ENCODE measurements around the gene IGF2BP3.

IGF2BP3 gene

DNA sequence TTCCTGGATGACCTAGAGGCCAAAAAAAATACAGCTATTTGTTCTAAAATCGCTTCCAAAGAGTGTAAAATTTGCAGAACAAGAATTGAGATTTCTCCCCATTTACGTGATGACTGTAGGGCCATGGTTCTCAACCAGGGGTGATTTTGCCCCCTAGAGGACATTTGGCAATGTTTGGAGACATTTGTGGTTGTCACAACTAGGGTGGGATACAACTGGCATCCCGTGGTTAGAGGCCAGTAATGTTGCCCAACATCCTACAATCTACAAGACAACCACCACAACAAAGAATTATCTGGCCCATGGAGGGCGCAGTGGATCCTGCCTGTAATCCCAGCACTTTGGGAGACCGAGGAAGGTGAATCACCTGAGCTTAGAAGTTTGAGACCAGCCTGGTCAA, 193.9 kb downstream of the IGF2BP3 start:
- Histone ChIP-seq H3K27ac (ENCODE audit: low read depth, low read length) (no peak overlapping the region), H3K36me3 (ENCODE audit: control insufficient read depth, insufficient read depth, low read length) (no peaks in the 10 kb centered on the region), H3K4me3 (ENCODE audit: low read depth, low read length) (no peak overlapping the region), H3K4me1 (ENCODE audit: control insufficient read depth, insufficient read depth, low read length) (peaks cover 8% of the 10 kb centered on the region; the same call in 1 of the 2 replicates), H3K9ac (ENCODE audit: low read depth, low read length) (no peak overlapping the region), H3K9me3 (ENCODE audit: control insufficient read depth, insufficient read depth, low read length) (no peaks in the 10 kb centered on the region), H3K27me3 (ENCODE audit: control insufficient read depth, insufficient read depth, low read length) (no peaks in the 10 kb centered on the region)

DNA sequence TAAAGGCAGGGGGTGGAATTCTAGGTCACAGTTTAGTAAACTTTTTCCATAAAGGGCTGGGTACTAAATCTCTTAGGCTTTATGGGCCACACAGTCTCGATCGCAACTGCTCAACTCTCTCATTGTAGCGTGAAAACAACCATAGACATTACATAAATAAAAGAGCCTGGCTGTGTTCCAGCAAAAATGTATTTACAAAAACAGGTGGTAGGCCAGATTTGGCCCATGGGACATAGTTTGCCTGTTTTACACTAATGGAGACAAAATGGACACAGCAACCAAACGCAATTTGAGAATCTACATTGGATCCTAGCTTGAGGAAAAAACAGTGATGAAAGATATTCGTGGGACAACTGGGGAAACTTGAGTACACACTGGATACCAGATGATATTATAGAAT, 194.4 kb downstream of the IGF2BP3 start:
- Histone ChIP-seq H3K4me1 (ENCODE audit: control insufficient read depth, insufficient read depth, low read length) (peaks cover 8% of the 10 kb centered on the region; the same call in 1 of the 2 replicates), H3K9ac (ENCODE audit: low read depth, low read length) (no peak overlapping the region), H3K27ac (ENCODE audit: low read depth, low read length) (no peak overlapping the region), H3K27me3 (ENCODE audit: control insufficient read depth, insufficient read depth, low read length) (no peaks in the 10 kb centered on the region), H3K4me3 (ENCODE audit: low read depth, low read length) (no peak overlapping the region), H3K36me3 (ENCODE audit: control insufficient read depth, insufficient read depth, low read length) (no peaks in the 10 kb centered on the region), H3K9me3 (ENCODE audit: control insufficient read depth, insufficient read depth, low read length) (no peaks in the 10 kb centered on the region)

DNA sequence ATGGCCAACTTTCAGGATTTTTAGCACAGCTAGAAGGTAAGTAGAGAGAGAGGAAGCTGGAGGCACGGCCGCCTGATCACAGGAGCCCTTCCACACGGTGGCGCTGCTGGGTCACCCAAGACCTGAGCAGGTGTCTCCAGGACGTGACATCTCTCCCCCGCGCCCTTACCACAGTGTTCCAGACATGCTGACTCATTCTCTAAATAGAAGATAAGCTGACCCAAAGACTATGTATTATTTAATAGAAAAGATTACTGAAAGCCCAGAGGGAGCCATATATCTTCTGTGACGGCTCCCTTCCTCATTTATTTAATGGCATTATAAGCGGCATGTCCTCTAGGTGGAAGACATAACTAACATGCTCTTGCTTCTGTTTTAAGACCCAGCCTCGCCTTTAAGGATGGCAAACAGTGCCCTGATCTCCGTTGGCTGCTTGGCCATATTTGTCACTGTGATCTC, 197.1 kb downstream of the IGF2BP3 start:
- Histone ChIP-seq H3K36me3 (ENCODE audit: control insufficient read depth, insufficient read depth, low read length) (no peaks in the 10 kb centered on the region), H3K9me3 (ENCODE audit: control insufficient read depth, insufficient read depth, low read length) (no peaks in the 10 kb centered on the region), H3K9ac (ENCODE audit: low read depth, low read length) (peak overlapping the region; percentile 40), H3K27me3 (ENCODE audit: control insufficient read depth, insufficient read depth, low read length) (no peaks in the 10 kb centered on the region), H3K4me1 (ENCODE audit: control insufficient read depth, insufficient read depth, low read length) (peaks cover 8% of the 10 kb centered on the region; the same call in 1 of the 2 replicates), H3K4me3 (ENCODE audit: low read depth, low read length) (peak overlapping the region; percentile 44; the same call in 1 of the 2 replicates), H3K27ac (ENCODE audit: low read depth, low read length) (no peak overlapping the region)

DNA sequence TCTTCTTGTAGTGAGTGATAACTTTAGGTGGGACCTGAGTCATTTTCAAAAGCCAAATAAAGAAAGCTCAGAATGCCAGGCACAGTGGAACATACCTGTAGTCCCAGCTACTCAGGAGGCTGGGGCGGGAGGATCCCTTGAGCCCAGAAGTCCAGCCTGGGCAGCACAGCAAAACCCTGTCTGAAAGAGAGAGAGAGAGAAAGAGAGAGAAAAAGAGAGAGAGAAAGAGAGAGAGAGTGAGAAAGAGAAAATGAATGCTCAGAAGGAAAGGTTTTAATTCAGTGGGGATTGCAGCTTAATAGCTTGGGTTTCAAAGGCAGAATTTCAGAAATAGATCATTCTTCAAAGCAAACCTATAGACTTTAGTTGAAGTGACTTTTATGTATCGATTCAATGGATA, 198.0 kb downstream of the IGF2BP3 start:
- Histone ChIP-seq H3K9ac (ENCODE audit: low read depth, low read length) (no peak overlapping the region), H3K9me3 (ENCODE audit: control insufficient read depth, insufficient read depth, low read length) (no peaks in the 10 kb centered on the region), H3K36me3 (ENCODE audit: control insufficient read depth, insufficient read depth, low read length) (no peaks in the 10 kb centered on the region)

DNA sequence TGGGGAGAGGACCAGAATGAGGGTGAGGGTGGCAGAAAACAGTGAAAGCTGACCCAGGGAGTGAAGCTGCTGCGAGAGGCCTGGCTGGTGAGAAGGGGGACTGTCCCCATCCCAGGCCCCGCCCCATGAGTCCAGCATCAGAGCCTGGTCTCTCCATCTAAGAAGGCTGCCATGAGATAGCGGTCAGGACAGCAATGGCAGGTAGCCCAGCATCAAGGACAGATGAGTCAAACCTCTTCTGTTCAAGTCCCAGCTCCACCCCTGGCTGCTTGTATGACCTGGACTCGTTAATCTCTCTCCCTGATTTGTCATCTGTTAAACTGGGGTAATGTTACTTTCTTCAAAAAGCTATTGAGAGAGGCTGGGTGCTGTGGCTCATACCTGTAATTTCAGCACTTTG, 201.5 kb downstream of the IGF2BP3 start:
- Histone ChIP-seq H3K27ac (ENCODE audit: low read depth, low read length) (no peak overlapping the region), H3K4me3 (ENCODE audit: low read depth, low read length) (no peak overlapping the region), H3K27me3 (ENCODE audit: control insufficient read depth, insufficient read depth, low read length) (no peaks in the 10 kb centered on the region), H3K36me3 (ENCODE audit: control insufficient read depth, insufficient read depth, low read length) (no peaks in the 10 kb centered on the region), H3K9me3 (ENCODE audit: control insufficient read depth, insufficient read depth, low read length) (no peaks in the 10 kb centered on the region), H3K4me1 (ENCODE audit: control insufficient read depth, insufficient read depth, low read length) (peaks cover 6% of the 10 kb centered on the region; the same call in 1 of the 2 replicates), H3K9ac (ENCODE audit: low read depth, low read length) (no peak overlapping the region)

More for the DNA sequence above, 198.0 kb downstream of the IGF2BP3 start:
- Histone ChIP-seq H3K4me1 (ENCODE audit: control insufficient read depth, insufficient read depth, low read length) (peaks cover 8% of the 10 kb centered on the region; the same call in 1 of the 2 replicates), H3K27ac (ENCODE audit: low read depth, low read length) (no peak overlapping the region), H3K27me3 (ENCODE audit: control insufficient read depth, insufficient read depth, low read length) (no peaks in the 10 kb centered on the region), H3K4me3 (ENCODE audit: low read depth, low read length) (no peak overlapping the region)

DNA sequence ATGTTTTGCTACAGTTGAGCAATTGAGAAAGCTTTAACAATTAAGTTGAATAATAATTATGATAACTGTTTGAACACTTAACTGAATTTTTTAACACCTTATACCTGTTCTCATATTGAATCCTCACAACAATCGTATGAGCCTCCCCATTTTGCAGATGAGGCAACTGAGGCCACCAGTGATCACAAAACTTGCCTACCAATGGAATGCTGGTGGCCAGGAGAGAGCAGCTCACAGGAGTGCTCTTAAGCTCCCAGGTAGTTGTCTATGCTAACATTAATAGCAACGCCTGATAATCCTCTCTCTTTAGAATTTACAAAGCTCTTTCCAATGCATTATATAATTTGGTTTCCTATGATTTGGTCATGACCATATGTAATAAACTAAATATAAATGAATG, 202.1 kb downstream of the IGF2BP3 start:
- no peak overlapping the region for H3K27ac ChIP-seq (ENCODE audit: low read depth, low read length)
- H3K9me3 ChIP-seq (ENCODE audit: control insufficient read depth, insufficient read depth, low read length) = no peaks in the 10 kb centered on the region
- no peaks in the 10 kb centered on the region for H3K36me3 ChIP-seq (ENCODE audit: control insufficient read depth, insufficient read depth, low read length)

DNA sequence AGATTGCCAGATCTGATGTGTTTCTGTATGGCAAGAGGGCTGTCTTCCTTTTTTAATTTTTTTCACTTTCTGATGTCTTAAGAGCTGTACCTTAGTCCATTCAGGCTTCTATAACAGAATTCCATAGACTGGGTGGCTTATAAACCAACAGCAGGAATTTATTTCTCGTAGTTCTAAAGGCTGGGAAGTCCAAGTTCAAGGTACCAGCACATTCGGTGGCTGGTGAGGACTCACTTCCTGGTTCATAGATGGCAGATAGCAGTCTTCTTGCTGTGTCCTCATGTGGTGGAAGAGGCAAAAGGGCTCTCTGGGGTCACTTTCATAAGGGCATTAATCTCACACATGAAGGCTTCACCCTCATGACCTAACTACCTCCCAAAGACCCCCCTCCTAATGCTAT, 202.9 kb downstream of the IGF2BP3 start:
- Histone ChIP-seq H3K9ac (ENCODE audit: low read depth, low read length) (no peak overlapping the region), H3K9me3 (ENCODE audit: control insufficient read depth, insufficient read depth, low read length) (no peaks in the 10 kb centered on the region), H3K4me1 (ENCODE audit: control insufficient read depth, insufficient read depth, low read length) (no peaks in the 10 kb centered on the region), H3K27me3 (ENCODE audit: control insufficient read depth, insufficient read depth, low read length) (no peaks in the 10 kb centered on the region), H3K27ac (ENCODE audit: low read depth, low read length) (no peak overlapping the region), H3K36me3 (ENCODE audit: control insufficient read depth, insufficient read depth, low read length) (no peaks in the 10 kb centered on the region), H3K4me3 (ENCODE audit: low read depth, low read length) (no peak overlapping the region)

More for the DNA sequence above, 202.1 kb downstream of the IGF2BP3 start:
- no peak overlapping the region for H3K9ac ChIP-seq (ENCODE audit: low read depth, low read length)
- H3K4me1 ChIP-seq (ENCODE audit: control insufficient read depth, insufficient read depth, low read length) = peaks cover under 1% of the 10 kb centered on the region; the same call in 1 of the 2 replicates
- H3K4me3 ChIP-seq (ENCODE audit: low read depth, low read length) = no peak overlapping the region
- no peaks in the 10 kb centered on the region for H3K27me3 ChIP-seq (ENCODE audit: control insufficient read depth, insufficient read depth, low read length)

DNA sequence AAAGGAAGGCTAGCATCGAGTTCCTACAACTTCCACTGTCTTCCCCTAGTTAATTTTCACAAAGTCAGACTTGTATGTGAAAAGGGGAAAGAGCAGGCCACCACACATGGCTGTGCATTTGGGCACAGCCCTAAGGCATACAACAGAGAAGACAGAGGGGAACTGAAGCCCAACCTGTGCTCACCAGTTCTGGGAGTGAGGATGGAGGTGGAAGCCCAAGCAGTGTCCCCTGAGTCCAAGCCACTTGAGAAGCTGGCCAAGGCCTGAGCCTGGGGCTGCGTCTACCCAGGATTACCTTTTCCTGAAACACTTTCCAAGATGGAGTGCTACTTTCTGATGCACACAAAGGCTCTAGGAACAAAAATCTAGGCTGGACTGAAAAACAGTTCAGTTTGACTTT, 203.4 kb downstream of the IGF2BP3 start:
- Histone ChIP-seq H3K36me3 (ENCODE audit: control insufficient read depth, insufficient read depth, low read length) (no peaks in the 10 kb centered on the region), H3K27me3 (ENCODE audit: control insufficient read depth, insufficient read depth, low read length) (no peaks in the 10 kb centered on the region), H3K27ac (ENCODE audit: low read depth, low read length) (no peak overlapping the region), H3K4me1 (ENCODE audit: control insufficient read depth, insufficient read depth, low read length) (no peaks in the 10 kb centered on the region), H3K4me3 (ENCODE audit: low read depth, low read length) (no peak overlapping the region), H3K9me3 (ENCODE audit: control insufficient read depth, insufficient read depth, low read length) (no peaks in the 10 kb centered on the region), H3K9ac (ENCODE audit: low read depth, low read length) (no peak overlapping the region)

DNA sequence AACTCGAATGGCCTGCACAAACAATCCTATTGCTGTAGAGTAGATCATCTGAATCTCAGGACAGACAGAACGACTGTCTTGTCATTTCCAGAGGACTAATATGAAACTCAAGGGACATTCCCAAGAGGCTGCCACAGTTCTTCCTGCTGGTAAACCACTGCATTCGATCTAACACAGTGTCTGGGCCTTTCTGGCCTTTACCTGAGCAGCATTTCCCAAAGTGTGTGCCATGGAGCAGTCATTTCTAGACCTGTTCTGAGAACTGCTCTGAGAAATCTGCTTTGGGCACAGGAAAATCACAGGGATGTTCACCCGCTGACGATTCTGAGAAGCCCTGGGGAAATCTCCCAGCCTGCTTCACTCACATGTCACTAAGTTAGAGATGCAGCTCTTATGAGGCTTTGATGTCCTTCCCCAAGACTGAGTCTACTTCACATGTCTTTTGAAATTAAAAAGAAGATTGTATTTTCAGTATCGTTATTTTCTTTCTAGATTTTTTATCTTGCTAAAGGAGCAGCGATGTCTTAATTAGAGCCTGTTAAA, 205.3 kb downstream of the IGF2BP3 start:
- H3K36me3 ChIP-seq (ENCODE audit: control insufficient read depth, insufficient read depth, low read length) = no peaks in the 10 kb centered on the region

DNA sequence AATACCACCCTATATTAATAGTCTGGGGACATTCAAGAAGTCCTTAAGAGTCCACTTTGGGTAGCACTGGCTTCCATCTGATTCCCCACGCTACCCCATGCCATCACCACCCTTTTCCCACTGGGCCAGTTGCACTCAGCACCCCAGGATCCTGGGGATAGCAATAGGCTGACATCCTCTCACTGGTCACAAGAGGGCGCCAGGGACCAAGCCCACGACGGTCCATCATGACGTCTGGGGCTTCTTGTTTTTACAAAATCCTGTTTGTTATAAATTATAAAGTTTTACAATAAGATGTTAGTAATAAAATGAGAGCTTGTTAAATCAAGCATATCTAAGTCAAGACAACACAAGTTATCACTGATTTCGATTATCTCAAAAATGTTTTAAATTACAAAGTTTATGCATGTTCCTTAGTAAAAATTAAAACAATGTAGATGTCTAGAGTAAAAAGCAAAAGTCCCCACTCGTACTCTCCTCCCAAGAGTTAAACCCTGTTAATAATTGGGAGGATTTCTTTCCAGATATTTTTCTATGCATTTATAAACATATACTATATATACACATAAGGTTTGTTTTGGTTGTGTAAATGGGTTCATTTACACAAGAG, 208.3 kb downstream of the IGF2BP3 start:
- H3K9ac ChIP-seq (ENCODE audit: low read depth, low read length) = no peak overlapping the region
- H3K4me1 ChIP-seq (ENCODE audit: control insufficient read depth, insufficient read depth, low read length) = no peaks in the 10 kb centered on the region
- H3K27ac ChIP-seq (ENCODE audit: low read depth, low read length) = no peak overlapping the region
- no peaks in the 10 kb centered on the region for H3K36me3 ChIP-seq (ENCODE audit: control insufficient read depth, insufficient read depth, low read length)
- no peaks in the 10 kb centered on the region for H3K9me3 ChIP-seq (ENCODE audit: control insufficient read depth, insufficient read depth, low read length)
- no peak overlapping the region for H3K4me3 ChIP-seq (ENCODE audit: low read depth, low read length)
- H3K27me3 ChIP-seq (ENCODE audit: control insufficient read depth, insufficient read depth, low read length) = no peaks in the 10 kb centered on the region

More for the DNA sequence above, 205.3 kb downstream of the IGF2BP3 start:
- H3K27ac ChIP-seq (ENCODE audit: low read depth, low read length) = no peak overlapping the region
- H3K27me3 ChIP-seq (ENCODE audit: control insufficient read depth, insufficient read depth, low read length) = no peaks in the 10 kb centered on the region
- no peak overlapping the region for H3K9ac ChIP-seq (ENCODE audit: low read depth, low read length)
- H3K9me3 ChIP-seq (ENCODE audit: control insufficient read depth, insufficient read depth, low read length) = no peaks in the 10 kb centered on the region
- no peak overlapping the region for H3K4me3 ChIP-seq (ENCODE audit: low read depth, low read length)
- no peaks in the 10 kb centered on the region for H3K4me1 ChIP-seq (ENCODE audit: control insufficient read depth, insufficient read depth, low read length)

DNA sequence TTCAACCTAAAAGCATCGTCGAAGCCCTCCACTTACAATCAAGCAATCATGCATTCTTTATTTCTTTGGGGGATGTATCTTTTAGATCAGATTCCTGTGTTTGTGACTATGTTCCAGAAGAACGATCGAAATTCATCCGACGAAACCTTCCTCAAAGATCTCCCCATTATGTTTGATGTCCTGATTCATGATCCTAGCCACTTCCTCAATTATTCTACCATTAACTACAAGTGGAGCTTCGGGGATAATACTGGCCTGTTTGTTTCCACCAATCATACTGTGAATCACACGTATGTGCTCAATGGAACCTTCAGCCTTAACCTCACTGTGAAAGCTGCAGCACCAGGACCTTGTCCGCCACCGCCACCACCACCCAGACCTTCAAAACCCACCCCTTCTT, 209.9 kb downstream of the IGF2BP3 start:
- H3K4me1 ChIP-seq (ENCODE audit: control insufficient read depth, insufficient read depth, low read length) = no peaks in the 10 kb centered on the region
- H3K27me3 ChIP-seq (ENCODE audit: control insufficient read depth, insufficient read depth, low read length) = no peaks in the 10 kb centered on the region
- H3K4me3 ChIP-seq (ENCODE audit: low read depth, low read length) = no peak overlapping the region
- no peak overlapping the region for H3K9ac ChIP-seq (ENCODE audit: low read depth, low read length)
- no peak overlapping the region for H3K27ac ChIP-seq (ENCODE audit: low read depth, low read length)
- no peaks in the 10 kb centered on the region for H3K9me3 ChIP-seq (ENCODE audit: control insufficient read depth, insufficient read depth, low read length)
- no peaks in the 10 kb centered on the region for H3K36me3 ChIP-seq (ENCODE audit: control insufficient read depth, insufficient read depth, low read length)

Measured in HUES48 (cell line).